Thyroid gland (tissue), 4 donors: ENCODE results near the gene TNC. TPM values are rescaled to one million over a fixed set of nuclear protein-coding genes. Genes with fewer than 3 reads are reported as not detected.
"Not testable (repeated sequence)": the region's sequence is repeated elsewhere in the genome, so short reads cannot be mapped to it uniquely, and the experiment has no call there.

Experiments used
- DNase-seq, 2 donors: peaks; one replicate each; pipeline ENCODE4 v3.0.0-alpha.2; 2019
- H3K27ac ChIP-seq, 3 donors: fragments of 200-600 bp; sonication (generic); 1 replicate in 2 of 3; 2 replicates in 1 of 3; pipeline ENCODE4 v1.5.1; 2016 to 2019; ENCODE audit warnings: mild to moderate bottlenecking in 1 of 3, moderate library complexity in 1 of 3
- H3K27me3 ChIP-seq: fragments of 200-600 bp; sonication (generic); one replicate; pipeline ENCODE4 v1.5.1; 2019
- H3K36me3 ChIP-seq, 2 donors: fragments of 200-600 bp; sonication (generic); one replicate each; pipeline ENCODE4 v1.5.1; 2016 to 2019
- H3K4me1 ChIP-seq, 2 donors: fragments of 200-600 bp; sonication (generic); one replicate each; pipeline ENCODE4 v1.5.1; 2017 to 2019
- H3K4me3 ChIP-seq, 3 donors: fragments of 200-600 bp; sonication (generic); replicated peaks in 1 of 3; 1 replicate in 2 of 3; 2 replicates in 1 of 3; pipeline ENCODE4 v1.5.1; 2016; ENCODE audit warnings: mild to moderate bottlenecking in 1 of 3
- H3K9me3 ChIP-seq: fragments of 200-600 bp; sonication (generic); one replicate; pipeline ENCODE4 v1.5.1; 2017
- CTCF ChIP-seq, 6 experiments: fragments of 200-600 bp in 3 of 6; fragments of 450-650 bp in 3 of 6; sonication (generic) in 3 of 6; IDR thresholded peaks; one replicate each; pipeline ENCODE4 v1.5.1; 2016 to 2019; ENCODE audit warnings: antibody characterized with exemption in 6 of 6, mild to moderate bottlenecking in 2 of 6, inconsistent platforms in 1 of 6, moderate library complexity in 1 of 6
- POLR2A ChIP-seq, 2 donors: fragments of 450-650 bp; IDR thresholded peaks; one replicate each; pipeline ENCODE4 v1.6.1; 2017; ENCODE audit warnings: antibody characterized with exemption in 2 of 2, mild to moderate bottlenecking in 2 of 2, moderate library complexity in 1 of 2
- WGBS, 2 donors: methylation state at CpG; one replicate each; pipeline ENCODE4 v1.1.5; 2017; 5-methylcytosine and 5-hydroxymethylcytosine counted together
- intact Hi-C: fragments of 100-400 bp; cut with DNase I; formaldehyde crosslinking; loops from one replicate; pipeline ENCODE4 v1.15.1; 2023
- total RNA-seq, 4 donors: library from RNA; depleted of rRNA; stranded (reverse); fragments of >200 nt; gene quantifications; one replicate each; pipeline ENCODE4 v1.2.3, GENCODE V29; 2016

Gene TNC
- total RNA-seq, 4 donors from 2014 or later = 1.0 to 21.8 (median 6.4) TPM

DNA sequence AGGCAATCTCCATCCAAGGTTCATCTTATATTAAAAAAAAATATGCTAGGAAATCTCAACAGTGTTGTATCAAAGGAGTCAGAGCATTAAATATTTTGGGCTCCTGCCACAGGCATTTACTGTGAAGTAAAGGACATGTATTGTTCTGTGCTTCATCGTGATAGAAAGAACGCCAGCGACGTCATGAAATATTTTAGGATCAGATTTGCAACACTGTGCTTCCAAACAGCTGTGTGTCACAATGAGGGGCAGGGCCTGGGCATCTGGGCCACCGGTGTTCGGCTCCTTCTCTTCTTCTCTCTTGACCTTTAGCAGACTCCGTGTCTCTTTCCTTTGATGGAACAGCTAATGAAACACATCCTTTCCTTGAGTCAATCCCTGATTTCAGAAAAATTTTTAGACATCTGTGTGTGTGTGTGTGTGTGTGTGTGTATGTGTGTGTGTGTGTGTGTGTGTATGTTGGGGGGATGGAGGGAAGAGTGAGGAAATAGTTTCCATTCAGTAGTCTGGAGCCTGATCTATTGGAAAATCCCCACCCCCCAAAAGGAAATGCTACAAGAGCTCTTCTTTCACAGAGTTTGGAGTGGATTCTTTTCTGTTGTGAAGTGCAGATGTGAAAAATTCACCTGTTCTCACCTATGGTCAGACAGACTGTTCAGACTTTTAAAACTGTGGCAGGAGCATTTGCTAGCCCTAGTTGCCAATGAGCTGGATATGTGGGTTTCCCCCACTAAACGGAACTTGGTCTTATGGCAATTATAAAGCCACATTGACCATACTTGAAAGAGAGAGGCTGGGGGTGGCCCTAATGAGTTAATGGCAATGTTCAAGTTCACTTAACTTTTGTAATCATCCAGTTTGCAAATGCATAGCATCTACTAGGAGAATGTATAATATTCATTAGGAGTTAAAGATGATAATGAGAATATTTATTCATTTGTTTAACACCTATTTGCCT, 18.1 kb upstream of the TNC start:
- 63 to 71% methylated on average over 8 of the region's 8 CpGs for WGBS, 2 donors
- no peaks in the 10 kb centered on the region for H3K4me1 ChIP-seq
- no peak for DNase-seq

GRCh38 chr9:115134941-115135340, 17.0 kb upstream of the TNC start:
- H3K36me3 ChIP-seq = no peaks in the 10 kb centered on the region
- intact Hi-C loops = no loop called here
- no peaks in the 10 kb centered on the region for H3K4me1 ChIP-seq
- 74 to 80% methylated on average over 4 of the region's 4 CpGs for WGBS, 2 donors
- H3K9me3 ChIP-seq = no peaks in the 10 kb centered on the region
- no peak overlapping the region for H3K27ac ChIP-seq
- no peak overlapping the region for H3K4me3 ChIP-seq
- DNase-seq = no peak
- TF ChIP-seq POLR2A (IDR thresholded peaks at IDR 0.05) (no peak), CTCF (IDR thresholded peaks at IDR 0.05) (no peak)
- no peaks in the 10 kb centered on the region for H3K27me3 ChIP-seq

More for the DNA sequence above, 18.1 kb upstream of the TNC start:
- TF ChIP-seq POLR2A (IDR thresholded peaks at IDR 0.05) (no peak), CTCF (IDR thresholded peaks at IDR 0.05) (no peak)
- Histone ChIP-seq H3K36me3 (no peaks in the 10 kb centered on the region), H3K27ac (no peak overlapping the region), H3K27me3 (no peaks in the 10 kb centered on the region), H3K4me3 (no peak overlapping the region), H3K9me3 (no peaks in the 10 kb centered on the region)
- intact Hi-C loops = no loop called here

GRCh38 chr9:115133649-115134048, 15.7 kb upstream of the TNC start:
- no peak overlapping the region for H3K27ac ChIP-seq
- intact Hi-C loops = no loop called here
- no peak overlapping the region for H3K4me3 ChIP-seq
- DNase-seq = no peak
- H3K36me3 ChIP-seq = no peaks in the 10 kb centered on the region
- no peaks in the 10 kb centered on the region for H3K4me1 ChIP-seq
- no peak for TF ChIP-seq POLR2A (IDR thresholded peaks at IDR 0.05)
- no peak for TF ChIP-seq CTCF (IDR thresholded peaks at IDR 0.05)
- no peaks in the 10 kb centered on the region for H3K27me3 ChIP-seq
- WGBS, 2 donors = 59 to 62% methylated on average over 2 of the region's 2 CpGs
- H3K9me3 ChIP-seq = no peaks in the 10 kb centered on the region

GRCh38 chr9:115132648-115133047, 14.7 kb upstream of the TNC start:
- TF ChIP-seq CTCF (IDR thresholded peaks at IDR 0.05) (no peak), POLR2A (IDR thresholded peaks at IDR 0.05) (no peak)
- Histone ChIP-seq H3K36me3 (no peaks in the 10 kb centered on the region), H3K4me3 (no peak overlapping the region), H3K27ac (no peak overlapping the region), H3K27me3 (no peaks in the 10 kb centered on the region), H3K4me1 (no peaks in the 10 kb centered on the region), H3K9me3 (no peaks in the 10 kb centered on the region)
- intact Hi-C loops = no loop called here
- DNase-seq = no peak
- WGBS, 2 donors = 66 to 71% methylated on average over 12 of the region's 12 CpGs

DNA sequence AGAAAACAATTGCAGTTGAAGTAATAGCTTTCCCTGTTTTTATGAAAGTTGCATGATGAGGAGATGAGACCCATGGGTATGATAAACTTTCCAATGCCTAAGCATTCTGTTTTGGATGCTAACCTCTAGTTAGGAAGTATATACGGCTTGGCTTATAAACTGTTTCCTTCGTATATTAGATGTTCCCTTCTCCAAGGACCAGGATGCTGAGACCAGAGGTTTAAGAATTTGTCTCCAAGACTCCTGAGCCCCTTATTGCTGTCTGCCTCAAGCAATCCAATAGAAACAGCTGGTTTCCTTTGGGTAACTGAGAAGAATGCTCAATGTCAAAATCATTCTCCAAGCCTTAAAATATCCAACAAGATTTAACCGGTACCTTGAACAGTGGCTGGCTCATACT, 12.2 kb upstream of the TNC start:
- Histone ChIP-seq H3K27me3 (no peaks in the 10 kb centered on the region), H3K4me1 (no peaks in the 10 kb centered on the region), H3K4me3 (no peak overlapping the region), H3K9me3 (no peaks in the 10 kb centered on the region), H3K27ac (no peak overlapping the region), H3K36me3 (no peaks in the 10 kb centered on the region)
- DNase-seq = no peak
- no peak for TF ChIP-seq CTCF (IDR thresholded peaks at IDR 0.05)
- TF ChIP-seq POLR2A (IDR thresholded peaks at IDR 0.05) = no peak
- intact Hi-C loops = no loop called here
- WGBS, 2 donors = 93 to 95% methylated on average over 3 of the region's 3 CpGs

DNA sequence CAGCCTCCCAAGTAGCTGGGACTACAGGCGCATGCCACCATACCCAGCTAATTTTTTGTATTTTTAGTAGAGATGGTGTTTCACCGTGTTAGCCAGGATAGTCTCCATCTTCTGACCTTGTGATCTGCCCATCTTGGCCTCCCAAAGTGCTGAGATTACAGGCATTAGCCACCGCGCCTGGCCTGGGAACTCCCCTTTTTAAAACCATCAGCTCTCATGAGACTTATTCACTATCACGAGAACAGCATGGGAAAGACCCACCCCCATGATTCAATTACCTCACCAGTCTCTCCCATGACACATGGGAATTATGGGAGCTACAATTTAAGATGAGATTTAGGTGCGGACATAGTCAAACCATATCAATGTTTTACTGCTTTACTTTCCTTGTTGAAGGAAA, 10.8 kb upstream of the TNC start:
- H3K27me3 ChIP-seq, H3K4me1 ChIP-seq, DNase-seq, H3K36me3 ChIP-seq, H3K27ac ChIP-seq, H3K9me3 ChIP-seq, intact Hi-C loops, H3K4me3 ChIP-seq: not testable (repeated sequence)
- 87 to 95% methylated on average over 6 of the region's 6 CpGs for WGBS, 2 donors
